ENCODE measurements around the gene CARMIL3.
A peak's percentile ranks its signal among the peaks of the same experiment; 100 is the strongest.

Gene CARMIL3

GRCh38 chr14:24086193-24086955 lies 34.6 kb downstream of the CARMIL3 start:
- TF ChIP-seq GATA1 (IDR thresholded peaks at IDR 0.05; ENCODE audit: low read depth, low read length) (no peak), POLR2A (IDR thresholded peaks at IDR 0.05; ENCODE audit: low read length) (no peak)
- no peak for DNase-seq

DNA sequence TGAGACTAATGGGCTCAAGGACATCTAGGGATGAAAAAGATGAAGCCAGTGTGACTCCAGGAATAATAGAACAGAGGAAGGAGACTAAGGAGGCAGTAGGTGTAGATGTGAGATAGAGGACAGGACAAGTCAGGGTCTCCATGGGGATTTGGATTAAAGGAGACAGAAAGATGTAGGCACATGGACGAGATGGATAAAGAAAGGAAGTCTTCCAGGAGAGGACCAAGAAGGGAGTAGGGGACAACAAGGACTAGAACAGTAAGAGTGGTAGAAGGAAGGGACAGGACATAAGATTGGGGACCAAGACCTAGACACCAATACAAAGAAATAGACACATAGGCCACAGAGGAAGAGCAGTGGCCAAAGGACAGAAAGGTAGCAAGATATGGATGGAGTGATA lies 35.2 kb downstream of the CARMIL3 start:
- no peak for TF ChIP-seq POLR2A (IDR thresholded peaks at IDR 0.05; ENCODE audit: low read length)
- no peak for TF ChIP-seq GATA1 (IDR thresholded peaks at IDR 0.05; ENCODE audit: low read depth, low read length)

GRCh38 chr14:24088095-24088494 lies 36.3 kb downstream of the CARMIL3 start:
- DNase-seq: no peak
- no peak for TF ChIP-seq GATA1 (IDR thresholded peaks at IDR 0.05; ENCODE audit: low read depth, low read length)
- no peak for TF ChIP-seq POLR2A (IDR thresholded peaks at IDR 0.05; ENCODE audit: low read length)

More for the DNA sequence above, 35.2 kb downstream of the CARMIL3 start:
- no peak for DNase-seq

DNA sequence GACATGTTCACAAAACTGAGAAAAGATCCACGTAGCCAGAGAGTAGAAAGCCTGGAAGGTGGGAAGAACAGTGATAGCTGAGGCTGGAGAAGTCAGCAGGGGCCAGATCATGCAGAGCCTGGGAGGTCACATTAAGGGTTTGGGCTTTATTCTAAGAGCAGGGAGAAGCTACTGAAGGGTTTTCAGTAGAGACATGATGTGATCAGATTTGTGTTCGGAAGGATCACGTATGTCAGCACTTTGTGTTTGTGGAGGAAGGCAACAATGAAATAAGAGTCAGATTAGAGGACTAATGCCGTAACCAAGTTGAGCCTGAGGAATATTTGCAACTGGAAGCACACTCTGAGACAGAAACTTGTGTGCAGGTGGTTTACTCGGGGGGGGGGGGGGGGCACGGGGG lies 38.1 kb downstream of the CARMIL3 start:
- no peak for DNase-seq

GRCh38 chr14:24092110-24092504 lies 40.3 kb downstream of the CARMIL3 start:
- no peak for TF ChIP-seq GATA1 (IDR thresholded peaks at IDR 0.05; ENCODE audit: low read depth, low read length)
- TF ChIP-seq POLR2A (IDR thresholded peaks at IDR 0.05; ENCODE audit: low read length): no peak
- DNase-seq: no peak

More for the DNA sequence above, 38.1 kb downstream of the CARMIL3 start:
- TF ChIP-seq GATA1 (IDR thresholded peaks at IDR 0.05; ENCODE audit: low read depth, low read length) (no peak), POLR2A (IDR thresholded peaks at IDR 0.05; ENCODE audit: low read length) (no peak)

DNA sequence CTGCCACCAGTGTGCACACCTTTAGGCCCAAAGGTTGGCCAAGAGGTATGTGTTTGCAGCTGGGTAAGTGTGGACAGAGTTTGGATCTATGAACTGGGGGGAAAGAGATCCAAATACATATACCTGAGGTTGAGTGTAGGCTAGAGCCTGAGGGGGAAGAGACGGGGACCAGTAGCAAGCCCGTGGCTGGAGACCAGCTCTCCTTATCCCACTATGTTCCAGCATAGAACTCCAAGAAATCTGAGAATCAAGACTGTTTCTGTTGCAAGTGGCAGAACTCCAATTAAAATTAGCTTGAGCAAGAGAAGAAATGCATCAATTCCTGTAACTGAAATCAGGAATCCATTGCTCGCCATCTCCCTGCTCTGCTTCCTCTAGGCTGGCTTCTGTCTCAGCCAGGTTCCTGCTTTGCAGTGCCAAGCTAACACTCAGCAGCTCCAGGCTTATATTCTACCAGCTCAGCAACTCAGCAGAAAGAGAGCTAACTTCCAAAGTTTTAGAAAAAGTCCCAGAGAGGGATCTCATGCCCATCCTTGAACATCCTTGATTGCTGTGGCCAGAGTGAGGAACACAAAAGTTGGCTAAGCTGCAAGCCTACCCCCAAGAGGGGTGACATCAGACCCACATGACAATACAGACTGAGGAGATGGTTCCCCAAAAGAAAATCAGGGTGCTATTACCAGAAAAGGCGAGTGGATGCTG lies 40.8 kb downstream of the CARMIL3 start:
- no peak for DNase-seq
- no peak for TF ChIP-seq GATA1 (IDR thresholded peaks at IDR 0.05; ENCODE audit: low read depth, low read length)

- TF ChIP-seq POLR2A (IDR thresholded peaks at IDR 0.05; ENCODE audit: low read length) (no peak), GATA1 (IDR thresholded peaks at IDR 0.05; ENCODE audit: low read depth, low read length) (no peak)
- no peak for DNase-seq
These were observed 41.5 kb downstream of the CARMIL3 start for GRCh38 chr14:24093207-24093900.

DNA sequence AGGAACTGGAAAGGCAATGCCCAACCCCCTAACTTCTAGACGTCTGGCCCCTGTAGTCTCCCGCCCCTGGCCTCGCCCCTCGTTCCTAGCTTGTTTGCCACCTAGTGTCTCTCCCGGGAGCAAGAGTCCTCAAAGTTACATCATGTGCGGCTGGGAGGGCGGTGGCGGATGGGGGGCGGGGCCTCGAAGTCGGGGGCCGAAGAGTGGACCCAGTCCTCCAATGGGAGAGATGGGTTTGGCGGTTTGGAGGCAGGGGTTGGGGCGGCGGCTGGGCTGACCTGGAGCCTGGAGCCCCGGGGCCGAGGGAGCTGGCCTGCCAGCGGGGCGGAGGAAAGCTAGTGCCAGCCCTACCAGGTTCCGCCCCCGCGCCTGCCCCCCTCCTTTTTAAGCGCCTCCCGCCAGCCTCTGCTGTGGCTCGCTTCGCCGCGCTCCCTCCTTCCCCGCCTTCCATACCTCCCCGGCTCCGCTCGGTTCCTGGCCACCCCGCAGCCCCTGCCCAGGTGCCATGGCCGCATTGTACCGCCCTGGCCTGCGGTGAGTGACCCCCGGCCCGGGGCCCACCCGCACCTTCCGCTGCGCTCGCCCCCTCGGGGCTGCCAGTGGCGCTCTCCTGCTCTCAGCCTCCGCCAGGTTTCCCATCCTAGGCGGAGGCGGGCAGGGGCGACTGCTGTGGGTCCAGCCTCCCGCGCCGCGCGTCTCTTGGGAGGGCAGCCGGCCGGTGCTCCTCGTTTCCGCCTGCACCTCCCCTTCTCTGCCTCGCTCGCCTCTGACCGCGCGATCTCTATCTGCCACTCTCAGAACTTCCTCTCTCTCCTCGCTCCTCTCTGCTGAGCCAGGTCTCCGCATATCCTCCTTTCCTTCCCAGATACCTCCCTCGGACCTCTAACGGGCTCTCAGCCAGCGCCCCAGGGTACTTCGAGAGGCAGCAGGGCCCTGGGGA lies 42.4 kb downstream of the CARMIL3 start, which contains the start of gene PCK2:
Gene PCK2, plus strand, starts transcription at position 411 of the 940 bp plus-strand sequence. Its CDS starts 95 bp downstream, at position 506.
- no peak for TF ChIP-seq GATA1 (IDR thresholded peaks at IDR 0.05; ENCODE audit: low read depth, low read length)
- TF ChIP-seq POLR2A (IDR thresholded peaks at IDR 0.05; ENCODE audit: low read length): peak; percentile 98
- peak; percentile 97 to 98 for DNase-seq

DNA sequence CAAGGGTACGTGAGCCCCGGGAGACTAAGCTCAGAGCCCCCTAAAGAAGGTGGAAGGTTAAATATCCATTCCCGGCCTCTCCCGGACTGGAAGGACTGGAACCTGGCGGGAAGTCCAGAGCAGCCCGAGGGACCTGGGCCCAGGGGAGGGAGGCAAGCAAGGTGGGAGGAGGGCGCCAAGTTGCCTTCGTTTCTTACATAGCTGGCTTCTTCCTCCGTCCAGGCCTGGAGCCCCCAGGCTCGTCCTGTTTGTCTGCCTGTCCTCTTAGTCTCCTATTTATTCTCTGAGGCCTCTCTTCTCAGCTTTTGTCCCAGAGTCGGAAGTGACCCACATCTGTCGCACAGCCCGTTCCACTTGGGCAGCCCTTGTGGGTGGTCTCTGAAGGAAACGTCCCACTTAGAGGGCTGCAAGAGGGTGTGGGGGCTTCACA lies 43.0 kb downstream of the CARMIL3 start:
- no peak for TF ChIP-seq POLR2A (IDR thresholded peaks at IDR 0.05; ENCODE audit: low read length)
- TF ChIP-seq GATA1 (IDR thresholded peaks at IDR 0.05; ENCODE audit: low read depth, low read length): no peak
- peak; percentile 63 to 70 for DNase-seq

DNA sequence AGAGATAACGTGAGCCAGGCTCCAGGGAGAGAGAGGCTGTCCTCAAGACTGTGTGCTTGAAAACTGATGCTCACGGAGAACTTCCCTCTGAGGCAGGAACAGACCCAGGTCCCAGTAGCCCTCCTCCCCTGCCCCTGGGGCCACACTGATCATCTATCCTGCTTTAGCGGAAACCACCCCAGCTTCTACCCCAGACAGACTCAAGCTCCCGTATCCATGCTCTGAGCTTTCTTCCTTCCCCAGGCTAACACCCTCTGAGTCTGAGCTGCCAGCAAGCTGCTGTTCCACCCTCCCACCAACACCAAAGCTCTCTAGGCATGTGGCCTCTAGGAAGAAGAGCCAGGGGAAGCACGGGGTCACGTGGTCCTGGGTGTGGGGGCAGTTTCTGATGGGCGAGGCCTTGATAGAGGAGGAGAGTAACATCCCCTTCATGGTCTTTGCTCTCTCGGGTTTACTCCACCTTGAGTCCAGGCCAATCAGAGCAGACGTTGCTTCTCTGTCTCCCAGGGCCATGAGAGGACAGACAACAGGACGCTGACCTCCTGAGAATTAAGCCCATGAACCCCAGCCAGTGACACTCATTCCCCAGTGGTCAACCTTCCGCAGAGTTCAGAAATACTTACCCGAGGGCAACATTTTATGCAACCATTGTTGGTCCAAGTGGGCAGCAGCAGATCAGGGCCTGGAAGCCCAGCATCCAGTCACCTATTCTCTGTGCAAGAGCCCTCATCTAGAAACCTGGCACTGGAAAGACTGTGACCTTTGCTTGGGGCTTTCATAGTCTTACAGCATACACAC lies 43.7 kb downstream of the CARMIL3 start:
- DNase-seq: peak; percentile 92 to 93
- TF ChIP-seq GATA1 (IDR thresholded peaks at IDR 0.05; ENCODE audit: low read depth, low read length) (no peak), POLR2A (IDR thresholded peaks at IDR 0.05; ENCODE audit: low read length) (peak; percentile 98)

DNA sequence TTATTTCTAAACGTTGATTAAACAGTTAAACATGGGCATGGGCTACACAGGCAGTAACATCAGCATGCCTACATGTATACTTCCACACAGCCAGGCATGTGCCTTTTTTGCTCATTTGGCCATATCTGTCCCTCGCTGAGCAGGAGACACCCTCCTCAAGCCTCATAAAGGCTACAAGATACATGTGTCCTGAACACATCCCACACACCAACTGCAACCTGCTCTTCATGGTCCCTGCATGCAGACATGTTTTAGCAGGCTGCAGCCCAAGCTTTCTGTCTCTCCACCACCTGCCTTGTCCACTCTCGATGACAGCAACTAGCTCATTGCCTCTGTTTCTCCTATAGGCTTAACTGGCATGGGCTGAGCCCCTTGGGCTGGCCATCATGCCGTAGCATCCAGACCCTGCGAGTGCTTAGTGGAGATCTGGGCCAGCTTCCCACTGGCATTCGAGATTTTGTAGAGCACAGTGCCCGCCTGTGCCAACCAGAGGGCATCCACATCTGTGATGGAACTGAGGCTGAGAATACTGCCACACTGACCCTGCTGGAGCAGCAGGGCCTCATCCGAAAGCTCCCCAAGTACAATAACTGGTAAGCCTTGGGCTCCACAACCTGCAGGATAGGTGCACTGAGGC lies 44.9 kb downstream of the CARMIL3 start:
- DNase-seq: no peak
- TF ChIP-seq GATA1 (IDR thresholded peaks at IDR 0.05; ENCODE audit: low read depth, low read length) (no peak), POLR2A (IDR thresholded peaks at IDR 0.05; ENCODE audit: low read length) (no peak)
